ENCODE results near the gene CIDEB. TPM values are rescaled to one million over a fixed set of nuclear protein-coding genes. Genes with fewer than 3 reads are reported as not detected.

CIDEB gene
- total and polyA plus RNA-seq, 9 of the 15 experiments (the other 6 are each of a cell fraction or from before 2014, with no cell fraction given) = 0.03 to 0.35 (median 0.09) TPM; not detected in 3

DNA sequence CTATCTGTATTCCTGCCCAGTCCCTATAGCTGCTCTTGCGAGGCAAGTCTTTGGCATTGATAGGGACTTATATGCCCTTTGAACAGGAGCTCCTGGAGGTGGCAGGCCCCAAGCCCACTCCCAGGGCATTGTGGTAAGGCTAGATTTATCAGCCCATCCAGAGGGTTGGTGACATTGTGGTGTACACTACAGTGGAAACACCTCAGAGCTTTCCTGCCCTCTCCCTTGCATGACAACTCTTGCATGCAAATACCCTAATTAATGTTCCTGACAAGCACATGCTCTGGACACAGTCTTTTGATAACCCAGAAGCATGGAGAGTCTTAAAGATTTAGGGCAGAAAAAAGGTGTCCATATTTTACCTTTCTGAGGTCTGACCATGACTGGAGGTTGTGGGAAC is 32.8 kb upstream of the CIDEB start (continued):
- TF ChIP-seq HMGN3 (IDR thresholded peaks at IDR 0.05; ENCODE audit: borderline replicate concordance, extremely low read depth, insufficient read length, low read depth, low read length) (no peak), SMARCB1 (IDR thresholded peaks at IDR 0.05; ENCODE audit: insufficient read length, low read depth) (no peak)

DNA sequence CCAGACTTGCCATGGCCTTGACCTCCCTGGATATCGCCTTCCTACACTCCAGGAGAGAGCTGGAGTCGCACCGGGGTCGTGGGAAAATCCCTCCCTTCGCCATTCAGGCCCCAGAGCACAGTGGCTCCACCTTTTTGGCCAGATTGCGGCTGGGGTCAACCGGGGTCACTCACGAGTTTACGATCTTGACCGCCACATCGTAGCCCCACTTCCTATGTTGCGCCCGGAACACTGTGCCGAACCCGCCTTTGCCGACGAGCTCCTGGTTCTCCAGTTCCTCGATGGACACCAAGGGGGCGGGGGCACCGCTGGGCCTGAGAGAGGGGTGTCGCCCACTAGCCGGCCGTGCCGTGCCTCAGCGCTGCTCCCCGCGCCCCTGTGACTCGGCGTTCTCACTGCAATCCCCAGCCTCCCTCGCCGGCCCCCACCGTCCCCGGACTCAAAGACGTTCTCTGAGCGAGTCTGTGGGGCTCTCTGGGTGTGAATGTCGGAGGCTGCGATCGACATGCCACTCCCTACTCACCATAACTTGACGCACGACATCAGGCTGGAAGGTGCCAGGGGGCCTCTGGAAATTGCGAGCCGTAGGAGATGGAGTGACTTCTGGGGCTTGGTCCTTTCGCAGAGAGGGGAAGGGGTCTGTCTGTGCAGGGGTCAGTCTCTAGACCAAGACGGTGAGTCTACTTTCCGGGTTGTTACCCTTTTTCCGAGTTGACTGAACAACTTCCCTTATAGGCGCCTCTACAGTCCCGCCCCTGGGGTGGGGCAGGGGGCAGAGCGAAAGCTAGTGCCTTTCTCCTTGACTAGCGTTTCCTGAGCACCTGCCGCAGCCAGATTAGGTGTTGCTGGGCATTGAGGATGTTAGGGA is 31.7 kb upstream of the CIDEB start, which contains the start of gene RIPK3:
RIPK3 (minus strand) TSS at position 708 of the 868 bp plus-strand sequence; CDS start at position 543, 165 bp downstream.
- ATAC-seq (0 out of 3 replicates have a peak, but pooled peaks have one; percentile 20), FAIRE-seq (no peak), DNase-seq (ENCODE audit: extremely low read depth in 1 of 4, low spot score in 3 of 4) (no peak)
- no peaks in the 10 kb centered on the region for H3K9me3 ChIP-seq (replicated peaks; ENCODE audit: control insufficient read depth, insufficient read depth, low read depth, low read length)
- no peak within 1 kb of the TSS; the same call in 1 of the 2 replicates for H3K4me2 ChIP-seq (ENCODE audit: insufficient read depth, low read length)
- H3K27ac ChIP-seq (ENCODE audit: extremely low read depth, low read depth, low read length) = no peak within 1 kb of the TSS
- H3K4me1 ChIP-seq (replicated peaks in 1 of 2; ENCODE audit: control insufficient read depth in 2 of 2, insufficient read depth in 2 of 2, low read length in 2 of 2) = peaks cover 5 to 18% of the 10 kb centered on the region in 2 experiments; a peak in 3 of 5 replicates
- H3K27me3 ChIP-seq (ENCODE audit: control insufficient read depth in 2 of 2, insufficient read depth in 2 of 2, low read length in 2 of 2) = peaks cover 0 to 9% of the 10 kb centered on the region in 2 experiments; a peak in 1 of 5 replicates
- POLR2A ChIA-PET = interaction anchor here (0.9 to 1.0 kb wide), 2 partner anchors 27 to 79 kb away, joined by 3 to 4 read pairs; no protein-coding TSS in a partner anchor
- CTCF ChIA-PET (ENCODE audit: low intra/inter-chr PET ratio) = no interaction called here
- TF ChIP-seq KAT8 (IDR thresholded peaks at IDR 0.05; ENCODE audit: low read depth) (no peak), ZBTB1 (CRISPR knock-in tag; IDR thresholded peaks at IDR 0.05; ENCODE audit: borderline replicate concordance, low read depth) (no peak), ZFP30 (CRISPR knock-in tag; IDR thresholded peaks at IDR 0.05; ENCODE audit: borderline replicate concordance) (no peak)
- TF ChIP-seq, protein P1, sequence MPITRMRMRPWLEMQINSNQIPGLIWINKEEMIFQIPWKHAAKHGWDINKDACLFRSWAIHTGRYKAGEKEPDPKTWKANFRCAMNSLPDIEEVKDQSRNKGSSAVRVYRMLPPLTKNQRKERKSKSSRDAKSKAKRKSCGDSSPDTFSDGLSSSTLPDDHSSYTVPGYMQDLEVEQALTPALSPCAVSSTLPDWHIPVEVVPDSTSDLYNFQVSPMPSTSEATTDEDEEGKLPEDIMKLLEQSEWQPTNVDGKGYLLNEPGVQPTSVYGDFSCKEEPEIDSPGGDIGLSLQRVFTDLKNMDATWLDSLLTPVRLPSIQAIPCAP (CRISPR knock-in tag; IDR thresholded peaks at IDR 0.05; ENCODE audit: borderline replicate concordance) = no peak
- TF ChIP-seq, protein P2, sequence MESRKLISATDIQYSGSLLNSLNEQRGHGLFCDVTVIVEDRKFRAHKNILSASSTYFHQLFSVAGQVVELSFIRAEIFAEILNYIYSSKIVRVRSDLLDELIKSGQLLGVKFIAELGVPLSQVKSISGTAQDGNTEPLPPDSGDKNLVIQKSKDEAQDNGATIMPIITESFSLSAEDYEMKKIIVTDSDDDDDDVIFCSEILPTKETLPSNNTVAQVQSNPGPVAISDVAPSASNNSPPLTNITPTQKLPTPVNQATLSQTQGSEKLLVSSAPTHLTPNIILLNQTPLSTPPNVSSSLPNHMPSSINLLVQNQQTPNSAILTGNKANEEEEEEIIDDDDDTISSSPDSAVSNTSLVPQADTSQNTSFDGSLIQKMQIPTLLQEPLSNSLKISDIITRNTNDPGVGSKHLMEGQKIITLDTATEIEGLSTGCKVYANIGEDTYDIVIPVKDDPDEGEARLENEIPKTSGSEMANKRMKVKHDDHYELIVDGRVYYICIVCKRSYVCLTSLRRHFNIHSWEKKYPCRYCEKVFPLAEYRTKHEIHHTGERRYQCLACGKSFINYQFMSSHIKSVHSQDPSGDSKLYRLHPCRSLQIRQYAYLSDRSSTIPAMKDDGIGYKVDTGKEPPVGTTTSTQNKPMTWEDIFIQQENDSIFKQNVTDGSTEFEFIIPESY (CRISPR knock-in tag; IDR thresholded peaks at IDR 0.05) = 0 out of 2 replicates have a peak, but pooled peaks have one; percentile 15
- H4K20me1 ChIP-seq (replicated peaks; ENCODE audit: control insufficient read depth, insufficient read depth, low read length) = no peaks in the 10 kb centered on the region
- peak within 1 kb of the TSS in 1 of 2 experiments; percentile 5; a peak in 1 of 4 replicates for H3K9ac ChIP-seq (ENCODE audit: insufficient read depth in 1 of 2, low read depth in 2 of 2, low read length in 2 of 2)
- no peaks in the 10 kb centered on the region for H3K9me1 ChIP-seq (ENCODE audit: control insufficient read depth, insufficient read depth, low read length)
- intact Hi-C loops (cut with micrococcal nuclease) (no loop called here), in situ Hi-C loops (cut with MboI) (loop anchor here (25.0 kb wide), 1 partner anchor 348 kb away; no protein-coding TSS in a partner anchor)
- H2AFZ ChIP-seq (ENCODE audit: low read depth, low read length) = peak within 1 kb of the TSS; percentile 40; the same call in 1 of the 2 replicates
- WGBS (ENCODE audit: insufficient coverage, low coverage, missing lambda C conversion rate) = 53% methylated on average over 18 of the region's 51 CpGs
- no peak within 1 kb of the TSS for H3K4me3 ChIP-seq
- H3K36me3 ChIP-seq (ENCODE audit: control insufficient read depth, insufficient read depth, low read length) = no peaks in the 10 kb centered on the region
- no peaks in the 10 kb centered on the region for H3K79me2 ChIP-seq (ENCODE audit: control insufficient read depth, insufficient read depth, low read length)
- BruUV-seq (replicated peaks) = no TSS peak

Data from K562 (cell line).